SK-N-MC (cell line): ENCODE measurements around the gene OLFM4.

ENCODE experiments used
- DNase-seq: peaks from one replicate; pipeline ENCODE4 v3.0.0-alpha.2; 2011; ENCODE audit warnings: low read depth, low spot score
- H3K27ac ChIP-seq: fragments of 200-600 bp; sonication (generic); 2 replicates; pipeline ENCODE4 v1.5.1; 2016; ENCODE audit warnings: mixed run types
- H3K36me3 ChIP-seq: fragments of 200-600 bp; sonication (generic); 2 replicates; pipeline ENCODE4 v1.6.1; 2017; ENCODE audit warnings: antibody characterized with exemption, low read length, mixed read lengths; ENCODE audit not compliant: insufficient read depth
- H3K4me3 ChIP-seq: fragments of 200-600 bp; sonication (generic); 2 replicates; pipeline ENCODE4 v1.5.1; 2016
- H3K9ac ChIP-seq: fragments of 200-600 bp; sonication (generic); 2 replicates; pipeline ENCODE4 v1.8.0; 2017; ENCODE audit warnings: mixed run types, mixed read lengths; ENCODE audit not compliant: insufficient read length
- H3K9me3 ChIP-seq: fragments of 200-600 bp; sonication (generic); 2 replicates; pipeline ENCODE4 v1.6.1; 2017; ENCODE audit warnings: low read depth, mild to moderate bottlenecking, antibody characterized with exemption, low read length, moderate library complexity, mixed read lengths
- EZH2 ChIP-seq: fragments of 200-600 bp; sonication (generic); IDR thresholded peaks from one replicate; pipeline ENCODE4 v1.6.1; 2017; ENCODE audit warnings: antibody characterized with exemption
- FOXP2 ChIP-seq: optimal IDR thresholded peaks from 2 replicates; pipeline ENCODE3; 2011; ENCODE audit warnings: mild to moderate bottlenecking, moderate library complexity; ENCODE audit not compliant: insufficient read depth; ENCODE audit errors: extremely low read length, control extremely low read depth
- POLR2AphosphoS5 ChIP-seq: IDR thresholded peaks from 2 replicates; pipeline ENCODE4 v1.6.1; 2012; ENCODE audit warnings: mild to moderate bottlenecking, low read depth, low read length, borderline replicate concordance

OLFM4 gene

GRCh38 chr13:53028637-53029203, at the start of gene OLFM4:
Gene OLFM4, plus strand, starts transcription at chr13:53028813. Its CDS starts 24 bp downstream, at chr13:53028837.
- H3K36me3 ChIP-seq, result no peaks in the 10 kb centered on the region
- no peak within 1 kb of the TSS for H3K9ac ChIP-seq
- DNase-seq, result no peak
- H3K4me3 ChIP-seq, result no peak within 1 kb of the TSS
- H3K27ac ChIP-seq, result no peak within 1 kb of the TSS
- TF ChIP-seq EZH2 (no peak), FOXP2 (no peak), POLR2AphosphoS5 (no peak)
- H3K9me3 ChIP-seq, result no peaks in the 10 kb centered on the region

- TF ChIP-seq POLR2AphosphoS5 (no peak), EZH2 (no peak), FOXP2 (no peak)
- Histone ChIP-seq H3K4me3 (no peak overlapping the region), H3K36me3 (no peaks in the 10 kb centered on the region), H3K27ac (no peak overlapping the region), H3K9ac (no peak overlapping the region), H3K9me3 (no peaks in the 10 kb centered on the region)
- DNase-seq, result no peak
Observed at GRCh38 chr13:52978989-52979388, 49.6 kb upstream of the OLFM4 start.

- no peak overlapping the region for H3K9ac ChIP-seq
- H3K27ac ChIP-seq, result no peak overlapping the region
- H3K4me3 ChIP-seq, result no peak overlapping the region
- DNase-seq, result no peak
- no peaks in the 10 kb centered on the region for H3K36me3 ChIP-seq
- H3K9me3 ChIP-seq, result no peaks in the 10 kb centered on the region
- TF ChIP-seq FOXP2, result no peak
Observed at GRCh38 chr13:52980695-52981094, 47.9 kb upstream of the OLFM4 start.

GRCh38 chr13:52983836-52984235, 44.8 kb upstream of the OLFM4 start:
- Histone ChIP-seq H3K9me3 (no peaks in the 10 kb centered on the region), H3K4me3 (no peak overlapping the region), H3K36me3 (no peaks in the 10 kb centered on the region), H3K27ac (no peak overlapping the region), H3K9ac (no peak overlapping the region)
- TF ChIP-seq EZH2 (no peak), FOXP2 (no peak), POLR2AphosphoS5 (no peak)
- DNase-seq, result no peak

GRCh38 chr13:52984881-52985363, 43.7 kb upstream of the OLFM4 start:
- no peak overlapping the region for H3K4me3 ChIP-seq

GRCh38 chr13:52991344-52992020, 37.1 kb upstream of the OLFM4 start:
- H3K9ac ChIP-seq, result no peak overlapping the region
- DNase-seq, result no peak
- H3K9me3 ChIP-seq, result no peaks in the 10 kb centered on the region
- no peaks in the 10 kb centered on the region for H3K36me3 ChIP-seq
- no peak overlapping the region for H3K27ac ChIP-seq
- TF ChIP-seq EZH2 (no peak), POLR2AphosphoS5 (no peak), FOXP2 (no peak)
- H3K4me3 ChIP-seq, result no peak overlapping the region

More at GRCh38 chr13:52984881-52985363, 43.7 kb upstream of the OLFM4 start:
- no peak for TF ChIP-seq EZH2
- no peak for TF ChIP-seq POLR2AphosphoS5
- TF ChIP-seq FOXP2, result no peak
- Histone ChIP-seq H3K9me3 (no peaks in the 10 kb centered on the region), H3K36me3 (no peaks in the 10 kb centered on the region), H3K9ac (no peak overlapping the region), H3K27ac (no peak overlapping the region)
- DNase-seq, result no peak

- H3K27ac ChIP-seq, result no peak overlapping the region
- H3K36me3 ChIP-seq, result no peaks in the 10 kb centered on the region
- no peak for DNase-seq
- H3K9me3 ChIP-seq, result no peaks in the 10 kb centered on the region
- TF ChIP-seq POLR2AphosphoS5 (no peak), FOXP2 (no peak), EZH2 (no peak)
- H3K4me3 ChIP-seq, result no peak overlapping the region
- no peak overlapping the region for H3K9ac ChIP-seq
Observed at GRCh38 chr13:52992110-52992509, 36.5 kb upstream of the OLFM4 start.

- Histone ChIP-seq H3K9ac (no peak overlapping the region), H3K9me3 (no peaks in the 10 kb centered on the region), H3K4me3 (no peak overlapping the region), H3K36me3 (no peaks in the 10 kb centered on the region), H3K27ac (no peak overlapping the region)
- no peak for DNase-seq
- no peak for TF ChIP-seq EZH2
- TF ChIP-seq POLR2AphosphoS5, result no peak
- TF ChIP-seq FOXP2, result no peak
Observed at GRCh38 chr13:52994051-52994450, 34.6 kb upstream of the OLFM4 start.
